HFF-Myc (cell line): ENCODE data around the gene RGS11.

Experiments used
- DNase-seq: peaks from one replicate; pipeline ENCODE4 v3.0.0-alpha.2; 2011; ENCODE audit warnings: low read depth; ENCODE audit errors: extremely low read depth
- H3K4me3 ChIP-seq: replicated peaks from 2 replicates; pipeline ENCODE4 v1.5.1; 2011; ENCODE audit warnings: low read depth, mild to moderate bottlenecking, control low read depth, low read length
- CTCF ChIP-seq: IDR thresholded peaks from 2 replicates; pipeline ENCODE4 v1.5.1; 2012; ENCODE audit warnings: mild to moderate bottlenecking, low read depth, low read length, control low read depth; ENCODE audit errors: missing control alignments

Gene RGS11

DNA sequence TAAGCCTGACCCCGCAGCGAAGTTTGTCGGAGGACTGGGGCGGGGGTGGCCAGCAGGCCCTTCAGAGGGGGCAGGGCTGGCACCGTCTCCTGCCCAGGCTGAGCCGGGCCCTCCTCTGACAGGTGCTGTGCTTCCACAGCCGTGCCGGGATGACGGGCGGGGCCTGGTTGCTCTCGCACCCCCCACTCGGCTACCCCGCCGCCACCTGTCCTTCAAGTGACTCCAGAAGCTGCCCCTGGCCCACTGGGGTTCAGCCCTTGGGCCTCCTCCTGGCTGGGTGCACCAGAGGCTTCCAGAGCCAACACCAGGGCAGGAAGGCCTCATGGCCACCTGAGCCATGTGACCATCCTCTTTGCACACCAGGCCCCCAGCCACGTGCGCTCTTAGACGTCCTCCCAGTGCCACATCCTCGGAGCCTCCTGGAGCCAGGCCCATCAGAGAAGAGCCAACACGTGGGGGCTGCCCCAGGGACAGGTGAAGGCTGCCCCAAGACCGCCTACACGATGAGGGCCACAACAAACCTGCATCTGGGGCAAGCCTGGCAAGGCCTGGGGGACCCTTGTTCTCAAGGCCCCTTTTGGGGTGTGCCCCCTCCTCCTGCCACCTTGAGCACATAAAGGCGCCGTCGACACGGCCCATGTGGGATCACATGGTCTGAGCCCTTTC, 14.4 kb upstream of the RGS11 start:
- no peak for TF ChIP-seq CTCF
- H3K4me3 ChIP-seq, result no peak overlapping the region
- DNase-seq, result no peak

DNA sequence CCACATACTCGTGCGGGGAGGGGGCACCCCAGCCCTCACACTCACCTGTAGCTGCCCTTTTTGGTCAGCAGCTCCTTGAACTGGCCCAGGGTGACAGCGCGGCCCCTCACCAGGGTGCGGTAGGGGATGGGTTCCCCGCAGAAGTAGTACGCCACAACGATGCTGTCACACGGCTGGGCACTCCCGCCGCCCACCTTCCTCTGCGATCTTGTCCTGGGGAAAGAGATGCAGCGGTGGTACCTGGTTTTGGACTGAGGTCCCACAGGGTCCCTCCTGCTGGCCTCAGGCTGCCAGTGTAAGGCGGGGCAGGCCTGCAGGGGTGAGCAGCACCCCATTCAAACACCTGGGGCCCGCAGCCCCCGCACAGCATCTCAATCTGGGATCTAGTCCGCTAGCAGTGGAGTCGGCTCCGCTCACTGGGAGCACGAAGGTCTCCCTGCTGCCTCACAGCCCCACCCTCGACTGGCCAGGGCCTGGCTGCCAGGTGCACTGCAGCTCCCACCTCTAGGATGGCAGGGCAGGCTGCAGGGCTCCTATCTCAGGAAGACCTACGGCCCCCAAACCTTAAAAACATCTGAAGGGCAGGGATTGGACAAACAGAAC, 13.8 kb upstream of the RGS11 start:
- TF ChIP-seq CTCF, result no peak
- no peak overlapping the region for H3K4me3 ChIP-seq
- no peak for DNase-seq

DNA sequence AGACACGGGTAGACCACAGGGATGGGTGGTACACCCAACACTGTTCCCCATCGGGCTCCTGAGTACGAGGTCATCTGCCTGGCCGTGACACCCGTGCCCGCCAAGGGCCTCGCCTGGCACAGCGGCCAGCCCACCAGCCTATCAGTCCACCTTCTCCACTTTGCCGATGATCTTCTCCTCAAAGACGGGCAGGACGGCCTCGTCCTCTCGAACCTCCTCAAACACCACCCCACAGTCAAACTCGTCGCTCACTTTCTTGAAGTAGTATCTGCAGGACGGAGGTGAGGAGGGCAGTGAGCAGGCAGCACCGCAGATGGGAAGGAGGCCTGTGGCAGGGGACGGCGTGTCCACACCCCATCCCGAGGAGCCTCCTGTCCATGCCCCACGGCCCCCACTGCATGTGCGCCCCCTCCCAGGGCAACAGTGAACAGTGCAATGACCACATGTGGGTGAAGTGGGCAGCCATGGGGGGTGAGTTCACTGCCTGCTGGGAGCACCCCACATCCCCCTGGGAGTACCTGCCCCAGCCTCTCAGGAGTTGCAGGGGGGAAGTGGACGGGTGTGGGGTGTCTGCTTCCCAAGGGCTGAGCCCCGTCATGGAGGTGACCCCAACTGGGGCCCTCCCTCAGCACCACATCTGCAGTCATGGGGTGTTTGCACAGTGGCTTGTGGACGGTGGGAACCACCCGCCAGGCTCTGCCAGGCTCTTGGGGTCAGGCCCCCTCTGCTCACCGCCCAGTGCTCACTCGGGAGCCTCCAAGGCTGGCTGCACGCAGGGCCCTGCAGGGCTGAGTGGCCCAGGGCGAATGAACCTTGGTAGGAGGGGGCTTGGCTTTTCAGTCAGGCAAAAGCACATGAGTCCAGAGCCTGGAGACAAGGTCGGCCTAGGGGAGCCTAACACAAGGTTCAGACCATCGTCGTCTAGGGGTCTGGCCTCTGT, 12.5 kb upstream of the RGS11 start:
- no peak for DNase-seq
- no peak overlapping the region for H3K4me3 ChIP-seq
- no peak for TF ChIP-seq CTCF

GRCh38 chr16:287298-287811, 11.6 kb upstream of the RGS11 start:
- no peak for TF ChIP-seq CTCF
- DNase-seq, result no peak
- no peak overlapping the region for H3K4me3 ChIP-seq

DNA sequence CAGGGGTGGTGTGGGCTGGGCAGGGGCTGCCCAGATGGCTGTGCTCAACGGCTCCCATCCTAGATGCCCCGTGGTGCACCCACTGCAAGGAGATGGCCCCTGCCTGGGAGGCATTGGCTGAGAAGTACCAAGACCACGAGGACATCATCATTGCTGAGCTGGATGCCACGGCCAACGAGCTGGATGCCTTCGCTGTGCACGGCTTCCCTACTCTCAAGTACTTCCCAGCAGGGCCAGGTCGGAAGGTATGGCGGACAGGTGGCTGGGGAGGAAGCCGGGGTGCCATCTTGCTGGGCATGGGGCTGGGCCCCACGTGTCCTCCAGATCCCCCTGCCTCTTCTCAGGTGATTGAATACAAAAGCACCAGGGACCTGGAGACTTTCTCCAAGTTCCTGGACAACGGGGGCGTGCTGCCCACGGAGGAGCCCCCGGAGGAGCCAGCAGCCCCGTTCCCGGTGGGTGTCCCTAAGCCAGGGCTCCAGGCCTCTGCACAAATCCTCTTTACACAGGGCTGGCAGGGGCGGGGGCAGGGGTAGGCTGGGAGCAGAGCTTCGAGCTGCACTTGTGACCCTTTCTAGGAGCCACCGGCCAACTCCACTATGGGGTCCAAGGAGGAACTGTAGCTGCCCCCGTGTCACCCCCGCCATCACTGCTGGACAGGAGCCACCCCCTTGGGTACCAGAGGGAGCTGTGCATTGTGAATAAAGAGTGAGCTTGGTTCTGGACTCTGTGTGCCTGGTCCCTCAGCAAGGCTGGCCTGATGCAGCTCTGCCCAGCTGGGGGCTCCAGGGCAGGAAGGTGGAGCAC, 10.9 kb upstream of the RGS11 start:
- no peak for TF ChIP-seq CTCF
- H3K4me3 ChIP-seq, result no peak overlapping the region
- DNase-seq, result no peak
